Measurements from ENCODE around the gene TTLL3. TPM values are rescaled to one million over a fixed set of nuclear protein-coding genes. Genes with fewer than 3 reads are reported as not detected.

Gene TTLL3
- polyA plus RNA-seq, 1 experiment, result 17.8 TPM

GRCh38 chr3:9794400-9794799 is 15.7 kb upstream of the TTLL3 start:
- ChIA-PET CTCF (no interaction called here), POLR2A (no interaction called here)
- TF ChIP-seq, protein P1, sequence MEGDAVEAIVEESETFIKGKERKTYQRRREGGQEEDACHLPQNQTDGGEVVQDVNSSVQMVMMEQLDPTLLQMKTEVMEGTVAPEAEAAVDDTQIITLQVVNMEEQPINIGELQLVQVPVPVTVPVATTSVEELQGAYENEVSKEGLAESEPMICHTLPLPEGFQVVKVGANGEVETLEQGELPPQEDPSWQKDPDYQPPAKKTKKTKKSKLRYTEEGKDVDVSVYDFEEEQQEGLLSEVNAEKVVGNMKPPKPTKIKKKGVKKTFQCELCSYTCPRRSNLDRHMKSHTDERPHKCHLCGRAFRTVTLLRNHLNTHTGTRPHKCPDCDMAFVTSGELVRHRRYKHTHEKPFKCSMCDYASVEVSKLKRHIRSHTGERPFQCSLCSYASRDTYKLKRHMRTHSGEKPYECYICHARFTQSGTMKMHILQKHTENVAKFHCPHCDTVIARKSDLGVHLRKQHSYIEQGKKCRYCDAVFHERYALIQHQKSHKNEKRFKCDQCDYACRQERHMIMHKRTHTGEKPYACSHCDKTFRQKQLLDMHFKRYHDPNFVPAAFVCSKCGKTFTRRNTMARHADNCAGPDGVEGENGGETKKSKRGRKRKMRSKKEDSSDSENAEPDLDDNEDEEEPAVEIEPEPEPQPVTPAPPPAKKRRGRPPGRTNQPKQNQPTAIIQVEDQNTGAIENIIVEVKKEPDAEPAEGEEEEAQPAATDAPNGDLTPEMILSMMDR (IDR thresholded peaks at IDR 0.05; ENCODE audit: low read depth, low read length), result no peak
- no peak for DNase-seq (ENCODE audit: low read depth, low spot score)
- no peak overlapping the region for H3K27ac ChIP-seq (ENCODE audit: low read depth, low read length)
- no peaks in the 10 kb centered on the region for H3K27me3 ChIP-seq (ENCODE audit: control insufficient read depth, insufficient read depth, low read length)
- peaks cover 2% of the 10 kb centered on the region; the same call in 1 of the 2 replicates for H3K9me3 ChIP-seq (ENCODE audit: control insufficient read depth, insufficient read depth, low read length)
- H3K4me3 ChIP-seq (ENCODE audit: low read depth, low read length), result no peak overlapping the region

DNA sequence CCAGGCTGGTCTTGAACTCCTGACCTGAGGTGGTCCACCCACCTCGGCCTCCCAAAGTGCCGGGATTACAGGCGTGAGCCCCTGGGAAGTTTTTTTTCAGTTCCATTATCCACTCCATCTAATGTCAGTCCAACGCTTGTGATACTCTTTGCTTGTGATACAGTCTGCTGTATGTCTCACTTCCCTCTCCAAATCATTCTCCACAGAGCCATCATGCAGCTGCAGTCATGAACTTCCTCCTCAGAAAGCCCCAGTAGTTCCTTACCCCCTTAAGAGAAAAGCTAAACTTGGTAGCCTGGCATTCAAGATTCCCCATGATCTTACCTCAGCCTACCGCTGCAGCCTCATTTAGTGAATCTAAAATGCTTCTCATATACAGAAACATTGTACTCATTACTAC is 14.9 kb upstream of the TTLL3 start:
- ChIA-PET CTCF (no interaction called here), POLR2A (no interaction called here)
- TF ChIP-seq, protein P1 (IDR thresholded peaks at IDR 0.05; ENCODE audit: low read depth, low read length), result no peak
- no peaks in the 10 kb centered on the region for H3K27me3 ChIP-seq (ENCODE audit: control insufficient read depth, insufficient read depth, low read length)
- no peak overlapping the region for H3K4me3 ChIP-seq (ENCODE audit: low read depth, low read length)
- H3K9me3 ChIP-seq (ENCODE audit: control insufficient read depth, insufficient read depth, low read length), result peaks cover 2% of the 10 kb centered on the region; the same call in 1 of the 2 replicates
- no peak for DNase-seq (ENCODE audit: low read depth, low spot score)
- H3K27ac ChIP-seq (ENCODE audit: low read depth, low read length), result no peak overlapping the region

DNA sequence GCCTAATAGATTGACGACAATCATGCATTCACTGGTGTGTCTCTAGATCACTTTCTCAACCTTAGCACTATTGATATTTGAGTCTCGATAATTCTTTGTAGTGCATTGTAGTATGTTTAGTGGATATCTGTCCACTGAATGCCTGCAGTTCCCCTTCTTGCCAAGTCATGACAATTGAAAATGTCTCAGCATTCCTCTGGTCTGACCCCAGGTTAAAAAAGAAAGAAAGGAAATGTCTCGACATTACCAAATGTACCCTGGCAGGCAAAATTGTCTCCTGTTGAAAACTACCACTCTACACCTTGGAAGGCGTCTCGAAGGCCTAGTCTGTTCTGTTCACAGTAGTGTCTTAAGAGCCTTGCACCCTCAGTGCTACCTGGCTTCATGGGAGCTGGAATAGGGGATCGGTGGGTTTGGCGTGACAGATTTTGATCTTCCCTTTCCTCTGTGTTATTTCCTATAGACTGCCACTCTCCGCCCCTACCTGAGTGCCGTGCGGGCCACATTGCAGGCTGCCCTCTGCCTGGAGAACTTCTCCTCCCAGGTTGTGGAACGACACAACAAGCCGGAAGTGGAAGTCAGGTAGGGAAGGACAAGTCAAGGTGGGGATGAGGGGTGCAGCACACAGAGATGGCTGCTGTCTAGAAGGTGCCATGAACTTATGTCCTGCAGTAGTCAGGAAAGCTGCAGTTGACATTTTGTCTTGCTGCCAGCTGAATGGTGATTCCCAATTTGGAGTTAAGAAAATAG is 12.7 kb upstream of the TTLL3 start:
- DNase-seq (ENCODE audit: low read depth, low spot score), result no peak
- H3K27ac ChIP-seq (ENCODE audit: low read depth, low read length), result no peak overlapping the region
- ChIA-PET CTCF (interaction anchor here (1.0 kb wide), 1 partner anchor 51 kb away, joined by 3 read pairs; no protein-coding TSS in a partner anchor), POLR2A (interaction anchor here (0.7 kb wide), 2 partner anchors 48 to 58 kb away, joined by 5 to 7 read pairs; partner anchors contain the start of gene OGG1)
- TF ChIP-seq, protein P1 (IDR thresholded peaks at IDR 0.05; ENCODE audit: low read depth, low read length), result no peak
- H3K27me3 ChIP-seq (ENCODE audit: control insufficient read depth, insufficient read depth, low read length), result no peaks in the 10 kb centered on the region
- H3K9me3 ChIP-seq (ENCODE audit: control insufficient read depth, insufficient read depth, low read length), result peaks cover 2% of the 10 kb centered on the region; the same call in 1 of the 2 replicates
- no peak overlapping the region for H3K4me3 ChIP-seq (ENCODE audit: low read depth, low read length)

- ChIA-PET POLR2A (no interaction called here), CTCF (interaction anchor here (0.6 to 1.5 kb wide), 3 partner anchors 8 to 16 kb away, joined by 3 to 8 read pairs (median 5); partner anchors contain the start of gene ARPC4)
- TF ChIP-seq, protein P1 (IDR thresholded peaks at IDR 0.05; ENCODE audit: low read depth, low read length), result peak; percentile 44
- H3K4me3 ChIP-seq (ENCODE audit: low read depth, low read length), result no peak overlapping the region
- H3K9me3 ChIP-seq (ENCODE audit: control insufficient read depth, insufficient read depth, low read length), result no peaks in the 10 kb centered on the region
- H3K27me3 ChIP-seq (ENCODE audit: control insufficient read depth, insufficient read depth, low read length), result no peaks in the 10 kb centered on the region
- DNase-seq (ENCODE audit: low read depth, low spot score), result no peak
- H3K27ac ChIP-seq (ENCODE audit: low read depth, low read length), result no peak overlapping the region
These were observed 9.5 kb upstream of the TTLL3 start for GRCh38 chr3:9800529-9800928.

DNA sequence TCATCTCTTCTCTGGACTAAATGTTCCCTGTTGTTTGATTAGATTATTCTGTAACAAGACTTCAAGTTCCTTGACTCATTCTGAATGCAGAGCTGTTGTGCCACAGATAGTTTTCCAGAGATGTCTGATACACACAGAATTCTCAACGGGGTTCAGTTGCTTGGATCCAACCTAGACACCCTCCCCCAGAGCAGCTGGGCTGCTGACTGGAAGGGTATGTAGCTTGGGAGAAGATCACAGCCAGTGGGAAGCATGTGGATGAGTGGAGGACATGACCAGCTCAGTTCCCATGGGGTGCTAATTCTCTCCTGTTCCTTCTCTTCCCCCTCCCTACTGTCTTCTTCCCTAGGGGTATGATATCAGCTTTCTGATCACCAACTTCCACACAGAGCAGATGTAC is 6.6 kb upstream of the TTLL3 start:
- TF ChIP-seq, protein P1 (IDR thresholded peaks at IDR 0.05; ENCODE audit: low read depth, low read length), result no peak
- H3K27me3 ChIP-seq (ENCODE audit: control insufficient read depth, insufficient read depth, low read length), result no peaks in the 10 kb centered on the region
- POLR2A ChIA-PET, result interaction anchor here (0.7 to 0.9 kb wide), 2 partner anchors 13 to 212 kb away, joined by 3 to 7 read pairs; no protein-coding TSS in a partner anchor
- H3K27ac ChIP-seq (ENCODE audit: low read depth, low read length), result peak overlapping the region; percentile 63
- no peaks in the 10 kb centered on the region for H3K9me3 ChIP-seq (ENCODE audit: control insufficient read depth, insufficient read depth, low read length)
- CTCF ChIA-PET, result interaction anchor here (3.4 kb wide), 1 partner anchor 143 kb away, joined by 15 read pairs; no protein-coding TSS in a partner anchor
- no peak overlapping the region for H3K4me3 ChIP-seq (ENCODE audit: low read depth, low read length)
- no peak for DNase-seq (ENCODE audit: low read depth, low spot score)
